GM18508 (cell line): ENCODE results near the gene LIMCH1.
"Not testable (repeated sequence)": the region's sequence is repeated elsewhere in the genome, so short reads cannot be mapped to it uniquely, and the experiment has no call there.

ENCODE experiments used
- ATAC-seq: cut with Tn5 transposase; IDR thresholded peaks from one replicate; pipeline ENCODE4 v1.9.1; 2021; ENCODE audit warnings: moderate number of reproducible peaks; ENCODE audit not compliant: insufficient read depth, unreplicated experiment

Gene LIMCH1

GRCh38 chr4:41538017-41538733 lies at the start of gene LIMCH1:
TSS of gene LIMCH1 (plus strand) at chr4:41538157. CDS start at chr4:41605996, 67,839 bp downstream.
- ATAC-seq, result no peak

GRCh38 chr4:41491081-41491576 lies 46.8 kb upstream of the LIMCH1 start:
- not testable (repeated sequence) for ATAC-seq

- ATAC-seq, result no peak
These were observed 41.0 kb upstream of the LIMCH1 start for GRCh38 chr4:41496977-41497376.

- no peak for ATAC-seq
These were observed 39.8 kb upstream of the LIMCH1 start for GRCh38 chr4:41498177-41498576.

- ATAC-seq, result no peak
These were observed 33.7 kb upstream of the LIMCH1 start for GRCh38 chr4:41504167-41504818.

- no peak for ATAC-seq
These were observed 32.7 kb upstream of the LIMCH1 start for GRCh38 chr4:41505161-41505661.

GRCh38 chr4:41506130-41506529 lies 31.8 kb upstream of the LIMCH1 start:
- ATAC-seq, result no peak

GRCh38 chr4:41507291-41507947 lies 30.5 kb upstream of the LIMCH1 start:
- no peak for ATAC-seq

- no peak for ATAC-seq
These were observed 28.5 kb upstream of the LIMCH1 start for GRCh38 chr4:41509451-41509866.

- ATAC-seq, result no peak
These were observed 27.8 kb upstream of the LIMCH1 start for GRCh38 chr4:41510179-41510578.

- ATAC-seq, result no peak
These were observed 25.8 kb upstream of the LIMCH1 start for GRCh38 chr4:41512136-41512535.

GRCh38 chr4:41512596-41512995 lies 25.4 kb upstream of the LIMCH1 start:
- no peak for ATAC-seq

GRCh38 chr4:41514169-41514568 lies 23.8 kb upstream of the LIMCH1 start:
- no peak for ATAC-seq

- no peak for ATAC-seq
These were observed 23.0 kb upstream of the LIMCH1 start for GRCh38 chr4:41514766-41515481.

- ATAC-seq, result no peak
These were observed 20.8 kb upstream of the LIMCH1 start for GRCh38 chr4:41517121-41517520.

GRCh38 chr4:41517747-41518146 lies 20.2 kb upstream of the LIMCH1 start:
- ATAC-seq, result no peak

GRCh38 chr4:41524425-41524824 lies 13.5 kb upstream of the LIMCH1 start:
- ATAC-seq, result no peak

GRCh38 chr4:41525129-41525528 lies 12.8 kb upstream of the LIMCH1 start:
- ATAC-seq, result no peak

- ATAC-seq, result no peak
These were observed 11.3 kb upstream of the LIMCH1 start for GRCh38 chr4:41526628-41527027.

- no peak for ATAC-seq
These were observed 9.3 kb upstream of the LIMCH1 start for GRCh38 chr4:41528512-41529205.
